Kidney glomerular epithelial cell (primary cell): ENCODE measurements around the gene C4orf36.
"Not testable (repeated sequence)": the region's sequence is repeated elsewhere in the genome, so short reads cannot be mapped to it uniquely, and the experiment has no call there.

Experiments used
- DNase-seq: peaks from one replicate; lab custom pipeline; 2025; lab: John Stamatoyannopoulos, UW

The C4orf36 gene

DNA sequence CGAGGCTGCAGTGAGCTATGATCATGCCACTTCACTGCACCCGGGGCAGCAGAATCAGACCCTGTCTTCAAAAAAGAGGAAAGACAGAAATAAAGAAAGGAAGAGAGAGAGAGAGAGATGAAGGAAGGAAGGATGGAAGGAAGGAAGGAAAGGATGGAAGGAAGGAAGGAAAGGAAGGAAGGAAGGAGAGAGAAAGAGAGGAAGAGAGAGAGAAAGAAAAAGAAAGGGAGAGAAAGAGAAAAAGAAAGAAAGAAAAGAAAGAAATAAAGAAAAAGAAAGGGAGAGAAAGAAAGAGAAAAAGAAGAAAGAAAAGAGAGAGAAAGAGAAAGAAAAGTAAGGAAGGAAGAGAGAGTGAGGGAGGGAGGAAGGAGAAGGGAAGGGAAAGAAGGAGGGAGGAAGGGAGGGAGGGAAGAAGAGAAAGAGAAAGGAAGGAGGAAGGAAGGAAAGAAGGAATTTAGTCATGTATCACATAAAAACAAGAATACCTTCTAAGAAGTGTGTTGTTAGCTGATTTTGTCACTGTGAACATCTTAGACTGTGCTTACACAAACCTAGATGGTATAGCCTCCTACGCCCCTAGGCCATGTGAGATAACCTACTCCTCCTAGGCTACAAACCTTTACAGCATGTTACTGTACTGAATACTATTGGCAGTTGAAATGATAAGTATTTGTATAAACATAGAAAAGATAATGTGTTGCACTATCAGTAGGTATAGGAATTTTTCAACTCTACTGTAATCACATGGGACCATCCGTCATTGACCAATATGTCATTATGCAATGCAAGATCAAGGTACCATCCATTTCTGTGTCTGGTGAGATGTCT, 25.2 kb upstream of the C4orf36 start:
- no peak for DNase-seq

DNA sequence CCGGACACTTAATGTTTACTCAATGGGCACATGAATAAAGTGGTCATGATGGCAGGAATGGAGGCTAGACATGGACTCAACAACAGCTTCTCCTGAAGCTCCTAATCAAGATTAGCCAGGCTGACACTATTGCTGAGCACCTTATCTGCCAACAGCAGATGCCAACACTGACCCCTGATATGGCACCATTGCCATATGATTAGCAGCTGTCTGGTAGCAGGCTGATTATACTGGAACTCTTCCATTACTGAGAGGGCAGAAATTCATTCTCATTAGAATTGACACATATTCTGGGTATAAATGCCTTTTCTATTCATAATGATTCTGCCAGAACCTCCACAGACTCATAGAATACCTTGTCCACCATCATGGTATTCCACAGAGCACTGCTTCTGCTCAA, 24.2 kb upstream of the C4orf36 start:
- no peak for DNase-seq

DNA sequence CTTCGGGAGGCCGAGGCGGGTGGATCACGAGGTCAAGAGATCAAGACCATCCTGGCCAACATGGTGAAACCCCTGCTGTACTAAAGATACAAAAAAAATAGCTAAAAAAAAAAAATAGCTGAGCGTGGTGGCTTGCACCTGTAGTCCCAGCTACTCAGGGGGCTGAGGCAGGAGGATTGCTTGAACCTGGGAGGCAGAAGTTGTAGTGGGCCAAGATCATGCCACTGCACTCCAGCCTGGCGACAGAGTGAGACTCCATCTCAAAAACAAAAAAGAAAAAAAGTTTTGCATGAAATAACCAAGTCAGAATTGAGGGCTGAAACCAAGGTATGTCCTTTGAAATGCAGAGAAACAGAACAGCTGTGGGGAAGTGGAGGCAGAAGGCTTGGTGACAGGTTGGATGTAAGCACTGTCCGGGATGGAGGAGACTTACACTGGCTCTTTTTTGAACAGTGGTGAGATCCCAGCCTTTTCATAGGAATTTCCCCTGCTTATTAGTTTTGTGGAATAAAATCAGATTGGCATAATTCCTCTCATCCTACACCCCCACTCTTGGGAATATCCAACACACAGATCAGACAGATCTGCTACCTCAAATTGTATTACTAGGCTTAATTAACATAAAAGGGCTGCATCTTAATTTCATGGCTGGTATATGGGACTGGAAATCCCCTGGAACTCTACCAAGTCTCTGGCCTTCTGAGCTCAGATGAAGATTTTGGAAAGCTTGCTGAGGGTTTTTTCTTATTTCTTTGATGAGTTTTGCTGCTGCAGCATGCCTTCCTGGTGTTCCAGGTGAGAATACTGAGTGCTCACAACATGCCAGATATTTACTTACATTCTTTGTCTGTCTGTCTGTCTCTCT, 18.8 kb upstream of the C4orf36 start:
- no peak for DNase-seq

DNA sequence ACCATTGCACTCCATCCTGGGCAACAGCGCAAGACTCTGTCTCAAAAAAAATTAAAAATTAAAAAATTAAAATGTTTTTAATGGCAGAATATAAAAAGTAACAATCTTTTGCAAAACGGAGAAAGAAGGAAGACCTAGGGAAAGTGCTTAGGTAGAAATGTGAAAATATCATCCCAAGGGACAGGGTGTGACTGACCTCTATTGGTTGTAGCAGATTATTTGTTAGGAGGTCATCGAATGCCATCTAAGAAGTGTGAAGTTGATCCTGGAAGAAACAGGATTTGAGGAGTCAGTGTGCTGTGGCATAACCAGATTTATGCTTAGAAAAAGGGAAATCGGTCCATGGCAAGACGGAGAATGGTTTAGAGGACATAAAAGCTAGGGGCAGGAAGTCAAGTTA, 18.1 kb upstream of the C4orf36 start:
- no peak for DNase-seq

DNA sequence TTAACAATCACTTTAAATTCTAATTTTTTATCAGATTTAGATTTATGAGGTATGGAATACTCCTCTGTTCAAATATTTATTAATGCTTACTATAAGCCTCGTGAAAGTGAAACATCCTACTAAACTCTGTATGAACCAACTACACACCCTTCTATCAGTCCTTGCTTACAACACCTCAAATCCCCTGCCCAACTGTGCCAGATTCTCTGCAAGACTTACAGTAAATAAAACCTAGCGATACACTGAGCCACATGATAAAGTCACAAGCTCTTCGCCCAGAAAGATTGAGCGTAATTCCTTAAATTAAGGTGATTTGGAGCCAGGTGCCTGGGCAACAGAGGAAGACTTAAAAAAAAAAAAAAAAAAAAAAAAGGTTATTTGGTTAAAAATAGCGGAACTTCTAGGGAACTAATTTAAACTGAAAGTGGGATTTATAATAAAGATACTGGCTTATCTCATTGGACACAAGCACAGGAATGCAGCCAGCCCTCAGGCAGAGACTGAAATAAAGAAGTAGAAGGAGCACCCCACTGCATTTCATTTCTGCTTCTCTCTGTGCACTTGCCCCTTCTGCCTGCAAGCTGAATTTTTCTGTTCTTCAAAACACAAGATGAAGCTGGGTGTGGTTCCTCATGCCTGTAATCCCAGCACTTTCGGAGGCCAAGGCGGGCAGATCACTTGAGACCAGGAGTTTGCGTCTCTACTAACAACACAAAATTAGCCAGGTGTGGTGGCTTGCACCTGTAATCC, 17.5 kb upstream of the C4orf36 start:
- no peak for DNase-seq

DNA sequence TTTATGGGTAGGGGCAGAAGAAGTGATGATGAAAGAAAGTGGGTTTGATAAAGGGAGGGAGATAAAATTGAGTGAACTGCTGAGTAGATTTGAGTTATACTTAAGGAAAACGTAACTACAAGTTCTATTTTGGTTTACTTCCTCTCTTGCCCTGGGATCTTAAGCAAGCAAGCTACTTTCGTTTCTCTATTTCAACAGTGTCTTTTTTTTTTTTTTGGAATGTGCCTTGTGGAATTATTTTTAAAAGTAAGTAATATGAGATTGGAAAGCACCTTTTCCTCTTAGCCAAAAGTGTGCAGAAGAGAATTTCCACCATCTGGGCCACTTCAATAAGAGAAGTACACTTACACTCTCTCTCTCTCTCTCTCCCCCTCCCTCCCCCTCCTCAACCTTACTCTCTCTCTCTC, 16.0 kb upstream of the C4orf36 start:
- DNase-seq: no peak

DNA sequence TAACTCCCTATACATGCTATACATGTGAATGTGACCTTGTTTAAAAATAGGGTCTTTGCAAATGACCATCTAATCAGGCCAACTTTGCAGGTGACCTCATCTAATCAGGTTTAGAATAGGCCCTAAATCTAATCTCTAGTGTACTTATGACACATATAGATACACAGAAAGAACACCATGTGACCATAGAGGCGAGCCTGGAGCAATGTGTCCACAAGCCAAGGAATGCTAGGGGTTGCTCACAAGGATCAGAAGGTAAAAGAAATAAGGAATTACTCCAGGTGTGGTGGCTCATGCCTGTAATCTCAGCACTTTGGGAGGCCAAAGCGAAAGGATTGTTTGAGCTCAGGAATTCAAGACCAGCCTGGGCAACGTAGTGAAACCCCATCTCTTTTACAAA, 9.6 kb upstream of the C4orf36 start:
- DNase-seq: no peak

DNA sequence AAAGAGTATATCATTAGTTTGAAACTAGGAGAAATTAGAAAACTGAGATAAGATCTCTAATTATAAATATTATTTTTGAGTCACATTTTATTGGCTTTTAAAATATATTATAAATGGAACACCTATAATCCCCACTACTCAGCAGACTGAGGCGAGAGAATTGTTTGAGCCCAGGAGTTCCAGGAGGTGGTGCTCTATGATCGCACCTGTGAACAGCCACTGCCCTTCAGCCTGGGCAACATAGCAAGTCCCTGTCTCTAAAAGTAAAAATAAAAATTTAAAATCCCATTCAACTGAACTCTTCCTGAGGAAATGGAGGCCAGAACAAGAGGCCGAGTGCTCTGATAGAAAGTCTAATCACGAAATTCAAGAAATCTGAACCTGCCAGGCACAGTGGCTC, 6.3 kb upstream of the C4orf36 start:
- DNase-seq: no peak

DNA sequence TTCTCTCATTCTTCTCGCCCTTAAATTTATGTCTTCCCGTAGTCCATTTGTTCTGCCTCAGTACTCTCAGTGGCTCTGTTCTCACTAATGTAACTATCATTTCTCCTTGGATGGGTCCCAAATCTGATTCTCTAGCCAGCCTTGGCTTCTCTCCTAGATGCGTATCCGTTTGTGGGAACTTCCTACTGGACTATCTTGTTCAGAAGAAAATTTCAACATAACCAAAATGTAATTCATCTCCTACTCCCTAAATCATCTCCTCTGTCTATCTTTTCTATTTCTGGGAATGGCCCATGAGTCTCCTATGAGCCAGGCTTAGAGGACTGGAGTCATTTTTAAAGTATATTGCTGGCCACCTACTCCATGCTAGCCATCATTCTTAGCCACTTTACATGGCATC, 4.4 kb upstream of the C4orf36 start:
- DNase-seq: no peak

DNA sequence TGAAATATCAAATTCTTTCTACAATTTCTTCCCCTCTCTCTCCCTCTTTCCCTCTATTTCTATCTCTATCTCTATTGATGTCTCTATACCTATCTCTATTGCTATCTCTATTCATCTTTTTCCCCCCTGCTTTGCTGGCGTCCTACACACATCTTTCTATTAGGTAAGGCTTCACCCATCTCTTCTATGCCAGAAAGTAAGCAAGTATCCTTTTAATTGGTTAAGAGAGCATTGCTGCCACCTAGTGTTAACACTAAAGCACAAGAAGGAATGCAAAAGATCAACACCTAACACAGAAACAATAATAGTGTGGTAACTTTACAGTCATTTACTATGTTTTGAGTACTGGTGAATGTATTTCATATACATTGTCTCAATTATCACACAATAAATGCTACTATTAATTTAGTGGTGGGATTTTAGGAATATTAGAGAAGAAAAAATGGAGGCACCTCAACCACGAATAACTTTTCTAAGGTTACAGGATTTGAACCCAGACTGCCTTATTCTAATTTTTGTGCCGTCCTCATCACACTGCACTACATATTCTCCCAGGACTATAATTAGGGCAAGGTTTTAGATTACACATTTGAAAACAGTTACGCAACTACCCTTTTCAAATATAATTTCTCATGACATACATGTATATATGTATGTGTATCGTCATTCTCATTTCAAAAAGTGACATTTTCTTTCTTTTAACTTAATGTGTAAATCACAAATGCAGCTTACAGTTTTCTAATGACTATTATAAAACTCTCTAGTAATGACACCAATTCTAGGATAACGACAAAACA, 3.7 kb upstream of the C4orf36 start:
- peak; percentile 77 for DNase-seq

DNA sequence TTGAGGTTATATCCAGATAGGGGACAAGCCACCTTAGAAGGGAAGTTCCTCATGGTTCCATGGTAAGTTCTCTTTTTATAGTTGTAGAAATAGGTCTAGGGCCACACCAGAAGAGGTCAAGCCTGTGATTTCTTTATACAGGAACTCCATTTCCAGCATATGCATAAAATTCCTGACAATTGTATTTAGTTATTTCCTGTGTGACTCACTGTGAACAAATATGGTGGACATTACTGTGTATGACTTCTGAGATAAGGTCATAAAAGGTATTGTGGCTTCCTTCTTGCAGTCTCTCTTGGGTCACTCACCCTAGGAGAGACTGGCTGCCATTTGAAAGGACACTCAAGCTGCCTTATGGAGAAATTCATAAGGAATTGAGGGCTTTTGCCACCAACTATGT, 2.2 kb upstream of the C4orf36 start:
- no peak for DNase-seq

DNA sequence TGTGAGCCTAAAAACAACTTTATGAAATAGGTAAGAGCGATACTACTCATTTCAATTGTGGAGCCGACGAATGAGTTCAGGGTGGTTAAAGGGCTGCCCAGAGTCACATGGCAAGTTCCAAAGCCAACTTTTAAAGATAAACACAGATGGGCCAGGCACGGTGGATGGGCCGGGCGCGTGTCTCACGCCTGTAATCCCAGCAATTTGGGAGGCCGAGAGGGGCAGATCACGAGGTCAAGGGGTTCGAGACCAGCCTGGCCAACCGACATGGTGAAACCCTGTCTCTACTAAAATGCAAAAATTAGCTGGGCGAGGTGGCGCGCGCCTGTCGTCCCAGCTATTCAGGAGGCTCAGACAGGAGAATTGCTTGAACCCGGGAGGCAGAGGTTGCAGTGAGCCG, 914 bp upstream of the C4orf36 start:
- no peak for DNase-seq

DNA sequence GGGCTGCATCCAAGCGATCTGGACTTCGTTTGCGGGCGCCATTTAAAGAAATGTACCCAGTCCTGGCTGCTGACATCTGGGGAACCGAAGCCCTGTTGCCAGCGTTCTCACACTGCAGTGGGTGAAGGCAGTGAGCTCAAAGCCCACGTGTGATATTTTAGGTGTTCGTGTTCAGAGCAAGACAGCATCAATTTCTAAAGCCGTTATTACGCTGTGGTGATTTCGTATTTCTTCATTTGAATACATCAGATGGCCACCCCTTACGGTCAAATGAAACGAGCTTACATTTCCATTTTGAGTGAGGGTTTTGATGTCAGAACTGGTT, 376 bp upstream of the C4orf36 start:
- no peak for DNase-seq

DNA sequence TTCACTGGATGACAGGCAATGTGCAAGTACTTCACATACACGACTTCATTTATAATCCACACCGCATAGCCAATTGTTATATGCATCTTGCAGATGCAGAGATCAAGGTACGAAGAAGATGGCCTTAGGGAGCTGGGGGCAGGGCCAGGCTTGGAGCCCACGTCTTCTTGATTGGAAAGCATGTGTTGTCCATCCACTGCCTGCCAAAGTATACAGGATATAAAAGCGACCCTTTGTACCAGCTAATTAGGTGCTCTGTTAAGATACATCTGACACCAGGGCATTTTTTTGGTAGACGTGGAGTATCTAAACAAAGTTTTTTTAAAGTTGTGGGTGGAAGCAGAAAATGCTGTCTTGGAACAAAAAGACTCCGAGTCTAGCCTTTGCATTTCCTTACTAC, 1.4 kb downstream of the C4orf36 start:
- no peak for DNase-seq

DNA sequence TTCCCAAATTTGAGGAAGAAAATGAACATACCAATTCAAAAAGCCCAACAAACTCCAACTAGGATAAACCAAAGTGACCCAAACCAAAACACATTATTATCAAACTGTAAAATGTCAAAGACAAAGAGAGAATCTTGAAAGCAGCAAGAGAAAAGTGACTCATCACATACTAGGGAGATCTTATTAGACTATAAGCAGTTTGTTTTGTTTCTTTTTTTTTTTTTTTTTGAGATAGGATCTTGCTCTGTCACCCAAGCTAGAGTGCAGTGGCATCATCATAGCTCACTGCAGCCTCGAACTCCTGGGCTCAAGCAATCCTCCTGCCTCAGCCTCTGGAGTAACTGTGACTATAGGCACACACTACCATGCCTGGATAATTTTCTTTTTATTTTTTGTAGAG, 12.6 kb downstream of the C4orf36 start:
- DNase-seq: no peak

DNA sequence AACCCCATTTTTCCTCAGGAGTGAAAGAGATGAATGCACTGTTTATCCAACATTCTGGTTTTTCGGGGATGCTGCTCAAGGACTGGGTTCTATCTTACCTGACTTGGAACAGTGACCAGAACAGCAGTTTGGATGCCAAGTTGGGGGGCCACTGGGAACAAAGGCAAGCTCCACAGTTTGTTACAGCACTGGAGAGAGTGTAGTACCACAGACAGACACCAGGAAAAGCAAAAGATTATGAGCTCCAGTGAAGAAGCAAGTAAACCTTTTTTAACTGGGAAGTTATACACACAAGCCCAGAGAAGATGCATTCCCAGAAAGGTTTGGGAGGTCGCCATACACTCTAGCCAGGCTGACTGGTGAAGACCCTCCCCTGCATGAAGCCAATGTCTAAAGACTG, 13.6 kb downstream of the C4orf36 start:
- DNase-seq: no peak

DNA sequence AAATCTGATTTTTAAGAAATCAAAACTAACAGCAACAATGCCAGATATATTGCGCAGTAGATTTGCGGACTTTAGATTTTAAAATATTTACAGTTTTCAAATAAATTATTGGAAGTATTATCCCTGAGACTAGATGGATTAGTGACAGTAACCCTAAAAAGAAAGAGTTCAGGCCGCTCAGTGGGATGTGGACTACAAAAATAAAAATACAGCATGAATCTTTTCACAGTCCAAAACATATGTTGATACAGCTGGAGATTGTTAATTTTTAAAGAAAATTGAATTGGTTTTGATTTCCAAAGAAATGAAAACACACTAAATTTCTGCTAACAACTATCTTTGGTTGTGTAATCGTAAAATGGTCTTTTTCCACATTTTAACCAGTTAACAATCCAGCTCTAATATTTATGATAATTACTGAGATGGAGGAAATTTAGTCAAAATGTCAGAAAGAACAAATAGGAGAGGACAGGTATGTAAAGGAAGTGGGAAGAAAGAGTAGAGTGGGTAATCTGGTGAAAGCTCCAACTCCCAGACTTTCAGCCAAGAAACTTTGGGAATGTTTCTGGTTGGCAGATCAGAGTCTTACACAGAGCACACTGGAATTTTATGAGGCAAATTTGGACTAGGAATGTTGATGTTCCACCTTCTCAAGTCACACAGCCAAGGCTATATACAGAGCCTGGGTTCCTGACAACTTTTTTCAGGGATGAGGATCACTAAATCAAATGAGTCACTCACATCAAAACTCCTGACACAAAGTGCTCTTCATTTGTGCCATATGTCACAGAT, 15.1 kb downstream of the C4orf36 start:
- DNase-seq: no peak

DNA sequence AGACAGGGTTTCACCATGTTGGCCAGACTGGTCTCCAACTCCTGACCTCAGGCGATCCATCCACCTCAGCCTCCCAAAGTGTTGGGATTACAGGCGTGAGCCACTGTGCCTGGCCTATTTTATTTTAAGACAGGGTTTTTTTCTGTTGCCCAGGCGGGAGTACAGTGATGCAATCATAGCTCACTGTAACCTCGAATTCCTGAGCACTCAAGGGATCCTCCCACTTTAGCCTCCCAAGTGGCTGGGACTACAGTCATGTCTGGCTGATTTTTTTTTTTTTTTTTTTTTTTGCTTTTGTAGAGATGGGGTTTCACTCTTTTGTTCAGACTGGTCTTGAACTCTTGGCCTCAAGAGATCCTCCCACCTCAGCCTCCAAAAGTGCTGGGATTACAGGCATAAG, 16.8 kb downstream of the C4orf36 start:
- DNase-seq: not testable (repeated sequence)

DNA sequence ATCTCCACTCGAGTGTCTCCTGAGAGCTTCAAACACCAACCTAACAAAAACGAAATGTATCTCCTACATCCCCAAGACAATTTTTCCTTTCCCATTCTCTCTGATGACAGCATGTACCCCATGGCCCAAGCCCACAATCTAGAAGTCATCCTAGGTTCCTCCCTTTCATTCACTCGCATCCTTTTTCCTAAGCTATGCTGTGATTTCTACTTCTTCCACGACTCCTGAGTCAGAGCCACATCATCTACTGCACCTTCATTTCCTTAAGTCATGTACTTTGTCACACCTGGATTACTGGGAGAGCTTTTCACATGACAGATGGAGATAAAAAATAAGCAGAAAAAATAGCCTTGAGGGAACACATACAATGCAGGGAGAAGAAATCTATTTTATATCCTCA, 20.1 kb downstream of the C4orf36 start:
- DNase-seq: no peak

DNA sequence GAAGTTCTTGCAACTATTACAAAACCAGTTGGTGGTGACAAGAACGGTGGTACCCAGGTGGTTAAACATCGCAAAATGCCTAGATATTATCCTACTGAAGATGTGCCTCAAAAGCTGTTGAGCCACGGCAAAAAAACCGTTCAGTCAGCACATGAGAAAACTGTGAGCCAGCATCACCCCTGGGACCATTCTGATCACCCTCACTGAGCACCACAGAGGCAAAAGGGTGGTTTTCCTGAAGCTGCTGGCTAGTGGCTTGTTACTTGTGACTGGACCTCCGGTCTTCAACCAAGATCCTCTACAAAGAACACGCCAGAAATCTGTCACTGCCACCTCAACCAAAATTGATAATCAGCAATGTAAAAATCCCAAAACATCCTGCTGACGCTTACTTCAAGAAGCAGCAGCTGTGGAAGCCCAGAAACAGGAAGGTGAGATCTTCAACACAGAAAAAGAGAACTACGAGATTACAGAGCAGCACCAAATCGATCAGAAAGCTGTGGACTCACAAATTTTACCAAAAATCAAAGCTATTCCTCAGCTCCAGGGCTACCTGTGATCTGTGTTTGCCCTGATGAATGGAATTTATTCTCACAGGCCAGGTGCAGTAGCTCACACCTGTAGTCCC, 21.7 kb downstream of the C4orf36 start:
- DNase-seq: no peak
